GM12891 (cell line): ENCODE results near the gene ZNF576.

ENCODE experiments used
- POLR2AphosphoS5 ChIP-seq: IDR thresholded peaks from 2 replicates; pipeline ENCODE4 v1.6.1; 2011; ENCODE audit warnings: low read depth, low read length, control low read depth
- TAF1 ChIP-seq: IDR thresholded peaks from 2 replicates; pipeline ENCODE4 v1.6.1; 2011; ENCODE audit warnings: low read depth, low read length, control low read depth

DNA sequence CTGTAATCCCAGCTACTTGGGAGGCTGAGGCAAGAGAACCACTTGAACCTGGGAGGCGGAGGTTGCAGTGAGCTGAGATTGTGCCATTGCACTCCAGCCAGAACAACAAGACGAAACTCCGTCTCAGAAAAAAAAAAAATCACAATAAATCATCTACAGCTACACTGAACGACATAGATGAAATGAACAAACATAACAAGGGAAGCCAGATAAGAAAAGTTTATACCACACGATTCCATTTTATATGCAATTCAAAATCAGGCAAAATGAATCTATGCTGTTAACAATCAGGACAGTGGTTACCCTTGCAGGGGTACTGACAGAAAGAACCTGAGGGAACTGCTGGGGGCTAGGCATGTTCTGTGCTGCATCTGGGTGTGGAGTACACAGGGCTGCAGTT lies 26.7 kb upstream of the ZNF576 start:
- TF ChIP-seq TAF1 = no peak
- no peak for TF ChIP-seq POLR2AphosphoS5
